Thoracic aorta (tissue), 2 donors: Measurements from ENCODE around the gene ARVCF. TPM values are rescaled to one million over a fixed set of nuclear protein-coding genes. Genes with fewer than 3 reads are reported as not detected.

Source experiments
- ATAC-seq: fragments of 150-250 bp; one replicate; pipeline ENCODE4 v1.8.0; 2017; ENCODE audit warnings: low read depth; ENCODE audit not compliant: insufficient number of reproducible peaks, low FRiP score
- DNase-seq: peaks from one replicate; pipeline ENCODE4 v3.0.0-alpha.2; 2020; ENCODE audit warnings: low spot score
- H3K27ac ChIP-seq, 2 donors: fragments of 200-600 bp; sonication (generic); 1 replicate in 1 of 2; 2 replicates in 1 of 2; pipeline ENCODE4 v1.5.1; 2016; ENCODE audit warnings: mild to moderate bottlenecking in 2 of 2, moderate library complexity in 2 of 2
- H3K27me3 ChIP-seq: fragments of 200-600 bp; sonication (generic); replicated peaks from 2 replicates; pipeline ENCODE4 v1.6.0; 2016; ENCODE audit warnings: mild to moderate bottlenecking; ENCODE audit not compliant: insufficient read depth
- H3K36me3 ChIP-seq: fragments of 200-600 bp; sonication (generic); one replicate; pipeline ENCODE4 v1.5.1; 2016
- H3K4me1 ChIP-seq, 2 donors: fragments of 200-600 bp; sonication (generic); 1 replicate in 1 of 2; 2 replicates in 1 of 2; pipeline versions ENCODE4 v1.5.1 to v1.6.0; 2016; ENCODE audit warnings: low read depth in 2 of 2, mild to moderate bottlenecking in 1 of 2; ENCODE audit not compliant: control insufficient read depth in 1 of 2
- H3K4me3 ChIP-seq: fragments of 200-600 bp; sonication (generic); 2 replicates; pipeline ENCODE4 v1.5.1; 2016; ENCODE audit warnings: mild to moderate bottlenecking
- H3K9me3 ChIP-seq: fragments of 200-600 bp; sonication (generic); 2 replicates; pipeline ENCODE4 v1.5.1; 2016
- total RNA-seq, 2 donors: library from RNA; depleted of rRNA; stranded (reverse); fragments of >200 nt; gene quantifications; one replicate each; pipeline versions ENCODE4 v1.1.0 to v1.2.3, GENCODE V29; 2016
- TF ChIP-seq, protein P1 (sequence below): fragments of 200-600 bp; sonication (generic); IDR thresholded peaks from one replicate; pipeline ENCODE4 v1.5.1; 2019; ENCODE audit warnings: antibody characterized with exemption

Gene ARVCF
- total RNA-seq, 2 donors from 2014 or later = 95.0 to 165 TPM

DNA sequence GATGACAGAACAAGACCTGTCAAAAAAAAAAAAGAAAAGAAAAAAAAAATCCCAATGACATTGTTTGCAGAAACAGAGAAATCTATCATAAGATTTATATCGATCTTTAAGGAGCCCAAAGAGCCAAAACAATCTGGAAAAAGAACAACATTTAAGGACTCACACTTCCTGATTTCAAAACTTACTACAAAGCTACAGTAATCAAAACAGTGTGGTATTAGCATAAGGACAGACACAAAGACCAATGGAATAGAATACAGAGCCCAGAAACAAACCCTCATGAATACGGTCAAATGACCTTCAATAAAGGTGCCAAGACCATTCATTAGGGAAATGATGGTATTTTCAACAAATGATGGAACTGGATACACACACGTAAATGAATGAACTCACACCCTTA, 12.2 kb downstream of the ARVCF start:
- TF ChIP-seq, protein P1, sequence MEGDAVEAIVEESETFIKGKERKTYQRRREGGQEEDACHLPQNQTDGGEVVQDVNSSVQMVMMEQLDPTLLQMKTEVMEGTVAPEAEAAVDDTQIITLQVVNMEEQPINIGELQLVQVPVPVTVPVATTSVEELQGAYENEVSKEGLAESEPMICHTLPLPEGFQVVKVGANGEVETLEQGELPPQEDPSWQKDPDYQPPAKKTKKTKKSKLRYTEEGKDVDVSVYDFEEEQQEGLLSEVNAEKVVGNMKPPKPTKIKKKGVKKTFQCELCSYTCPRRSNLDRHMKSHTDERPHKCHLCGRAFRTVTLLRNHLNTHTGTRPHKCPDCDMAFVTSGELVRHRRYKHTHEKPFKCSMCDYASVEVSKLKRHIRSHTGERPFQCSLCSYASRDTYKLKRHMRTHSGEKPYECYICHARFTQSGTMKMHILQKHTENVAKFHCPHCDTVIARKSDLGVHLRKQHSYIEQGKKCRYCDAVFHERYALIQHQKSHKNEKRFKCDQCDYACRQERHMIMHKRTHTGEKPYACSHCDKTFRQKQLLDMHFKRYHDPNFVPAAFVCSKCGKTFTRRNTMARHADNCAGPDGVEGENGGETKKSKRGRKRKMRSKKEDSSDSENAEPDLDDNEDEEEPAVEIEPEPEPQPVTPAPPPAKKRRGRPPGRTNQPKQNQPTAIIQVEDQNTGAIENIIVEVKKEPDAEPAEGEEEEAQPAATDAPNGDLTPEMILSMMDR = no peak
- Histone ChIP-seq H3K36me3 (no peaks in the 10 kb centered on the region), H3K4me1 (peaks cover 0 to 13% of the 10 kb centered on the region in 2 donors), H3K4me3 (no peak overlapping the region), H3K9me3 (no peaks in the 10 kb centered on the region), H3K27me3 (no peaks in the 10 kb centered on the region), H3K27ac (no peak overlapping the region)
- no peak for ATAC-seq
- DNase-seq = no peak

DNA sequence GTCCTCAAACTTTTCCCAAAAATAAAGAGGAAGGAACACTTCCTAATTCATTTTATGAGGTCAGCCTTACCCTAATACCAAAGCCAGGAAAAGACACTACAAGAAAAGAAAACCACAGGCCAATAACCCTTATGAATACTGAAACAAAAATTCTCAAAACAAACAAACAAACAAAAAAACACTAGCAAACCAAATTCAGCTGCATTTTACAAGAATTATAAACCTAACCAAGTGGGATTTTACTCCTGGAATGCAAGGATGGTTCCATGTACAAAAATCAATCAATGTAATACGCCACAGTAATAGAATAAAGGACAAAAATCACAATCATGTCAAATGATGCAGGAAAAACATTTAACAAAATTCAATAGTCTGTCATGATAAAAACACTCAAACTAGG, 13.3 kb downstream of the ARVCF start:
- no peak for ATAC-seq
- TF ChIP-seq, protein P1 = no peak
- DNase-seq = no peak
- no peaks in the 10 kb centered on the region for H3K27me3 ChIP-seq
- no peak overlapping the region for H3K4me3 ChIP-seq
- no peaks in the 10 kb centered on the region for H3K9me3 ChIP-seq
- peaks cover 0 to 25% of the 10 kb centered on the region in 2 donors for H3K4me1 ChIP-seq
- no peak overlapping the region for H3K27ac ChIP-seq
- no peaks in the 10 kb centered on the region for H3K36me3 ChIP-seq

DNA sequence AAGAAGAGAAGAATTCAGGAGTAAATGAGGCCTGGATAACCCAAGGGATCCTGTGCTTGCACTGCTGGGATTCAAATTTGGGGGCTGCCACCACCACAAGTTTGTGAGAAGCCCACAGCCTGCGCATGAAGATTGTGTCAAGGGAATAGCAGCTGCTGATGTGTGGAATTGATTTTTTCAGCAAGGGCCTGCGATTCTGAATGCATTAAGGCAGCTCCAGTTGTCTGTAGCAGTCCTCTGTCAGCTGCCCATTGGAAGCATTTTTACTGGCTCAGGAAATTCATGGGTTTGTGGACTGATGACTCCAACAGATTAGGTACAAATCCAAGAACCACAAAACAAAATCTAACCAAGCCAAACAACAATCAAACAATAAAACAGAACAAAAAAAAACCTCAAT, 14.0 kb downstream of the ARVCF start:
- TF ChIP-seq, protein P1 = no peak
- H3K36me3 ChIP-seq = no peaks in the 10 kb centered on the region
- peaks cover 0 to 31% of the 10 kb centered on the region in 2 donors for H3K4me1 ChIP-seq
- H3K27me3 ChIP-seq = no peaks in the 10 kb centered on the region
- no peak for ATAC-seq
- no peak overlapping the region for H3K4me3 ChIP-seq
- DNase-seq = no peak
- H3K27ac ChIP-seq = no peak overlapping the region
- H3K9me3 ChIP-seq = no peaks in the 10 kb centered on the region

DNA sequence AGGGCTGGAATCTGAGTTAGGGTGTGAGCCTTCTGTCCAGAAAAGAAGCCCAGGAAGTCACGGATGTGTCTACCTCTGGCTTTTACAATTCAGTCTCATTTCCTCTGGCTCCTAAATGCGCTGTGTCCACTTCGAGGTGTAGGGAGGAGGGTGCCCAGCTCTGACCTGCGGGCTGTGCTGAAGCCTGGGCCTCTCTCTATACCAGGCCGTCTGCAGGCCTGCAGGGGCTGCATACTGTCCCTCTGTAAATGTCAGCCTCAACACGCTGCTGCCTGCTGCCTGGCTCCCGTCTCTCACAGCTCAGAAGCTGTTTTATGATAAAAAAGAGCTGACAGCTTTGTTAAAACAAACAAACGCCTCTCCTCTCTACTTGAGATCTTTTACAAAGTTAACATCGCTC, 14.5 kb downstream of the ARVCF start:
- no peak overlapping the region for H3K4me3 ChIP-seq
- H3K27me3 ChIP-seq = no peaks in the 10 kb centered on the region
- TF ChIP-seq, protein P1 = no peak
- ATAC-seq = no peak
- no peak overlapping the region for H3K27ac ChIP-seq
- no peaks in the 10 kb centered on the region for H3K9me3 ChIP-seq
- H3K4me1 ChIP-seq = peaks cover 0 to 36% of the 10 kb centered on the region in 2 donors
- H3K36me3 ChIP-seq = no peaks in the 10 kb centered on the region
- DNase-seq = no peak

DNA sequence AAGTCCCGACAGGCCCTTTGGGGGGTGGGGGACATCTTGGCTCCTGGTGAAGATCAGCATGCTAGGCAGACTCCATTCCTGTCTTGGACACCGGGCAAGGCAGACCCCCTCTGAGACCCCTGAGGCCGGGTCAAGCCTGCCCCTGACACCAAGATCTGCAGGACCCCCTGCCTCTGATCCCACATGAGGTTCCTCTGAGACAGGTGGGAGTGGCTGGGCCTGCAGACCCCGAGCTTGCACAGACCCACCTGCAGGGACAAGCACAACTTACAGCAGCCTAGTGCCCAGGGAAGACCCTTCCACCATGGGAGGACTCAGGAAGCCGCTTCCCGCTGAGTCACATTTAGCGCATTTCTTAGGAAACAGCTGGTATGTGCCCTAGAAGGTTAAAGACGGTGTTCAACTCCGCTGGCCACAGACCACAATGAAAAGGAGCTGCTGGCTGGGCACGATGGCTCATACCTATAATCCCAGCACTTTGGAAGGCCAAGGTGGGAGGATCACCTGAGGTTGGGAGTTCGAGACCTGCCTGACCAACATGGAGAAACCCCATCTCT, 15.5 kb downstream of the ARVCF start:
- H3K4me1 ChIP-seq = peaks cover 1 to 45% of the 10 kb centered on the region in 2 donors
- no peaks in the 10 kb centered on the region for H3K36me3 ChIP-seq
- H3K27me3 ChIP-seq = no peaks in the 10 kb centered on the region
- ATAC-seq (no peak), DNase-seq (no peak)
- no peaks in the 10 kb centered on the region for H3K9me3 ChIP-seq
- no peak overlapping the region for H3K4me3 ChIP-seq
- H3K27ac ChIP-seq = no peak overlapping the region
- TF ChIP-seq, protein P1 = no peak
